GM21528 (cell line): ENCODE results near the gene NUP188.

ENCODE experiments used
- ATAC-seq: cut with Tn5 transposase; IDR thresholded peaks from one replicate; pipeline ENCODE4 v1.9.1; 2021; ENCODE audit warnings: mild to moderate bottlenecking, moderate library complexity; ENCODE audit not compliant: unreplicated experiment, low FRiP score

Gene NUP188

DNA sequence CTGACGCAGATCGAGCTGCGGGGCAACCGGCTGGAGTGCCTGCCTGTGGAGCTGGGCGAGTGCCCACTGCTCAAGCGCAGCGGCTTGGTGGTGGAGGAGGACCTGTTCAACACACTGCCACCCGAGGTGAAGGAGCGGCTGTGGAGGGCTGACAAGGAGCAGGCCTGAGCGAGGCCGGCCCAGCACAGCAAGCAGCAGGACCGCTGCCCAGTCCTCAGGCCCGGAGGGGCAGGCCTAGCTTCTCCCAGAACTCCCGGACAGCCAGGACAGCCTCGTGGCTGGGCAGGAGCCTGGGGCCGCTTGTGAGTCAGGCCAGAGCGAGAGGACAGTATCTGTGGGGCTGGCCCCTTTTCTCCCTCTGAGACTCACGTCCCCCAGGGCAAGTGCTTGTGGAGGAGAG, 31.3 kb upstream of the NUP188 start:
- no peak for ATAC-seq

GRCh38 chr9:128916745-128917144, 30.8 kb upstream of the NUP188 start:
- no peak for ATAC-seq

GRCh38 chr9:128917151-128917849, 30.2 kb upstream of the NUP188 start:
- no peak for ATAC-seq

- no peak for ATAC-seq
Observed at GRCh38 chr9:128918921-128919320, 28.6 kb upstream of the NUP188 start.

DNA sequence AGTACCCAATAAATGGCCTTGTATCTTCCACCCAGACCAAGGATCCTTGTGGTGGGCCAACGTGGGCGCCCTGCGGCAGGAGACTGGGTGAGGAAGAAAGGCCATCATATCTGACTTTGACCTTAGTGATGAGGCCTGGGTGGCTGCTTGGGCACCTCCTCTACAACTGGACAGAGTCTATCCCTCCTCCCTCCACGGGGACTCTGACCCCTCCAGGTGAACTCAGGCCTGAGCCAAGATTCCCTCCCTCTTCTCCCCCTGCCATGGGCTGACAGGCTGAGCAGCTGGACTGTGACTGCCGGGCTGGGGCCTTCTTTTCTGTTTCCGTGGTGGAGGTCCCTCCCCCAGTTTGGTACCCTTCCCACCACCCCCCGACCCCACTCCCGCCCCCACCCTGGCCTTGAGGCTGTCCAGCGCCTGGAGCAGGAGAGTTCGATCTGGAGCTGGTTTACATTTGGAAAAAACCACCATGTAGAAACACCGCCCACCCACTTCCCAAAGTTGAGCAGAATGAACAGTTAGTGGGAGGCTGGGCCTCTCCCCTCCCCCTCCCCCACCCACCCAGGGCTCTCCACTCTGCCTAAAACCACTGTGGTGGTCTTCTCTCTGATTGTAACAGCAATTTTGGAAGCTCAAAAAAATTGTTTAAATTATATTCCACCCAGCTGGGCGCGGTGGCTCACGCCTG, 28.0 kb upstream of the NUP188 start:
- ATAC-seq = no peak

- no peak for ATAC-seq
Observed at GRCh38 chr9:128920381-128921058, 27.0 kb upstream of the NUP188 start, which contains the start of gene PHYHD1. PHYHD1 (plus strand) TSS chr9:128920982; CDS start chr9:128922324, 1,342 bp downstream.

GRCh38 chr9:128921881-128922763, 25.4 kb upstream of the NUP188 start:
- no peak for ATAC-seq

GRCh38 chr9:128923493-128923883, 24.0 kb upstream of the NUP188 start:
- no peak for ATAC-seq

GRCh38 chr9:128927731-128928411, 19.6 kb upstream of the NUP188 start:
- ATAC-seq = no peak

DNA sequence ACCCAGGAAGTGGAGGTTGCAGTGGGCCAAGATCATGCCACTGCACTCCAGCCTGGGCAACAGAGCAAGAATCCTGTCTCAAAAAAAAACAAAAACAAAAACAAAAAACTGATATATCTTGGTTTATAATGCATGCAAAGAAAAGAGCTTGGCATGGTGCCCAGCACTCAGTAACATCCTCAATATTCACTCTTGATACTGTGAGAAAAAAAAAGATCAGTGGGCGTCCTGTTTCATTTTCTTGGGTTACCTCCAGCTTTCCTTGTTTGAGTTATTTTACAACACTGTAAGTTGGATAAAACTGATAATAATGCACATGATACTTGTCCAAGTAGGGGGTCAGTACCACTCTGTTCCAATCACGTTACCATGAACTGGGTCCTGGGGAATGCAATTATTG, 18.9 kb upstream of the NUP188 start:
- no peak for ATAC-seq

- no peak for ATAC-seq
Observed at GRCh38 chr9:128929560-128929959, 17.9 kb upstream of the NUP188 start.

DNA sequence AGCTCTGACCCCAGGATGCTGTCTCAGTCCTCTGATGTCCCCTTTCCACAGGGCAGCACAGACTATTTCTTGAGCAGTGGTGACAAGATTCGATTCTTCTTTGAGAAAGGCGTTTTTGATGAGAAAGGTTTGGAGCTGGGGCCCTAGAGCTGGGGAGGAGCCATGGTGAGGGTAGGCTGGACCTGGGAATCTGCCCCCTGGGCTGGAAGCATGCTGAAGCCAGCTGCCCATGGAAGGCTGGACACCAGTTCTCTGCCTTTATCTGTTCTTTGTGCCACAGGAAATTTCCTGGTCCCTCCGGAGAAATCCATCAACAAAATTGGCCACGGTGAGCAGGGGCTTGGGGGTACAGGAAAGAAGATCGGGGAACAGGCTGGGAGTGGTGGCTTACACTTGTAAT, 13.8 kb upstream of the NUP188 start:
- no peak for ATAC-seq

DNA sequence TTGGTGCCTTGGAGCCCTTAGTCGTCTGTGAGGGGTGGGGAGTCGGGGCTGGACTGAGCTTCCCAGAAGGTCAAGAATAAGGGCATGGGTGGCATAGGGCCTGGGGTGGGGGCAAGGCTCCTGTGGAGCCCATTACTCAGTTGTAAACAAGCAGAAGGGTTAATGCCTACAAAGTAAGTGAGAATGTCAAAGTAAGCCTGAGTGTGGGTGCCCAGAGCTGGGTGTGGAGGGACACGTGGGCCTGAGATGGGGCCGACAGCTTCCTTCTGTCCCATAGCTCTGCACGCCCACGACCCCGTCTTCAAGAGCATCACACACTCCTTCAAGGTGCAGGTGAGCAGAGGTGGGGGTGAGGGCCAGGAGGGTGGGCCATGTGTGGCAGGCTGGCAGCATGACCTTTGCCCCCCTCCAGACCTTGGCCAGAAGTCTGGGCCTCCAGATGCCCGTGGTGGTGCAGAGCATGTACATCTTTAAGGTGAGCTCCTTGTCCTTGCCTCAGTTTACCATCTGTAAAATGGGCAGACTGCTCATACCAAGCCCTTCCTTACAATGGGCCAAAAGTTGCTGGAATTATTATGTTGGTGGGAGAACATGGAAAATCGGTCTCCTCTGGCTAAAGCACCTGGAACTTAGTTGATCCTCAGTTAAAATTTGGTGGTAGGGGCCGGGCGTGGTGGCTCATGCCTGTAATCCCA, 11.2 kb upstream of the NUP188 start:
- no peak for ATAC-seq

GRCh38 chr9:128937310-128938165, 10.0 kb upstream of the NUP188 start:
- no peak for ATAC-seq

- no peak for ATAC-seq
Observed at GRCh38 chr9:128940271-128940921, 7.1 kb upstream of the NUP188 start.

- ATAC-seq = no peak
Observed at GRCh38 chr9:128940946-128941755, 6.3 kb upstream of the NUP188 start.
